ENCODE results near the gene BAD.

DNA sequence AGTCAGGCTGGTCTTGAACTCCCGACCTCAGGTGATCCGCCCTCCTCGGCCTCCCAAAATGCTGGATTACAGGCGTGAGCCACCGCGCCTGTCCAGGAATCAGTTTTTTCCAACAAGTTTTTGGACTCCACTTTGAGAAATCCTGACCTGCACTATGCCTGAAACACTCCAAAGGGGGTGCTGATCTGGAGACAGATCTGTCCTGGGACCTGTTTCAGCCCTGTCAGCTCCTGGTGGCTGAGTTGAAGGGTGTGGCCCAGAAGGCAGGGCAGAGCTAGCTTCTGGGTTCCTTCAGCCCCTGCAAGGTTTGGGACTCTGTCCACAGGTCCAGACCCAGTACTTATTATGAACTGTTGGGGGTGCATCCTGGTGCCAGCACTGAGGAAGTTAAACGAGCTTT is 52.9 kb downstream of the BAD start:
- no peak for TF ChIP-seq POLR2A (IDR thresholded peaks at IDR 0.05; ENCODE audit: low read depth, low read length)
- no peak for TF ChIP-seq POLR2AphosphoS5 (IDR thresholded peaks at IDR 0.05; ENCODE audit: low read depth, low read length)

Data from GM12892 (cell line).